ENCODE data around the gene RPRD2.

RPRD2 gene

DNA sequence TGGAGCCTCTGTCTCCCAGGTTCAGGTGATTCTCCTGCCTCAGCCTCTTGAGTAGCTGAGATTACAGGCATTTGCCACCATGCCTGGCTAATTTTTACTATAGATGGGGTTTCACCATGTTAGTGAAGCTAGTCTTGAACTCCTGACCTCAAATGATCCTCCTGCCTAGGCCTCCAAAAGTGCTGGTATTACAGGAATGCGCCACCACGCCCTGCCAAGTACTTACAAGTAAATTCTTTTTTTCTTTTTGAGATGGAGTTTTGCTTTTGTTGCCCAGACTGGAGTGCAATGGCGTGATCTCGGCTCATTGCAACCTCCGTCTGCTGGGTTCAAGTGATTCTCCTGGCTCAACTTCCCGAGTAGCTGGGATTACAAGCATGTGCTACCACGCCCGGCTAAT is 42.5 kb downstream of the RPRD2 start:
- CTCF ChIA-PET, result no interaction called here
- no peak overlapping the region for H3K4me3 ChIP-seq (ENCODE audit: control insufficient read depth in 1 of 7, extremely low read depth in 1 of 7, insufficient read depth in 4 of 7, low read depth in 2 of 7, low read length in 6 of 7)
- H3K36me3 ChIP-seq (ENCODE audit: control insufficient read depth in 4 of 4, insufficient read depth in 4 of 4, low read length in 3 of 4), result no peaks in the 10 kb centered on the region
- H3K27ac ChIP-seq (ENCODE audit: insufficient read depth in 1 of 2, low read depth in 1 of 2, low read length in 2 of 2, poor library complexity in 1 of 2, severe bottlenecking in 2 of 2), result no peak overlapping the region
- no peaks in the 10 kb centered on the region for H3K27me3 ChIP-seq (replicated peaks in 2 of 5; ENCODE audit: control insufficient read depth in 4 of 5, insufficient read depth in 5 of 5, low read length in 4 of 5)
- H3K9me3 ChIP-seq (ENCODE audit: control extremely low read depth in 1 of 5, control insufficient read depth in 4 of 5, insufficient read depth in 2 of 5, low read depth in 1 of 5, low read length in 4 of 5), result no peaks in the 10 kb centered on the region
- no peak for DNase-seq
- WGBS (ENCODE audit: insufficient coverage), result 100% methylated on average over 2 of the region's 8 CpGs
- no peaks in the 10 kb centered on the region for H3K4me1 ChIP-seq (ENCODE audit: control extremely low read depth in 1 of 4, control insufficient read depth in 4 of 4, insufficient read depth in 4 of 4, low read length in 3 of 4)
- POLR2A ChIA-PET, result no interaction called here

DNA sequence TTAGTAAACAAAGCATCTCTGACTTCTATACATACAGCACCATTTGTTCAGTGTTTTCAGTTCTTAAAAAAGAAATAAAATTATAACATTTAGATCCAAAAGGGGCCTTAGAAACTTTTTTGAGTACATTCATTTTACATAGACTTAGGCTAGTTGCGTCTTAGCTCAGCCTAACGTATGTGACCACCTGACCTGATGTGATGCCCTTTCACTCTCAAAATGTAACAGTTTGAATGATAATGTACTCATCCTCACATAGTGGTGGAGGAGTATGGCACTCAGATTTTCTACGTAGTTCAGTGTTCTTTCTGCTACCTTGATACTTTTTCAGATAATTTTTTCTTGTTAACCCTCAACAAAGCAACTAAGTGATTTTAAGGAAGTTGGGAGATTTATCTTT is 43.4 kb downstream of the RPRD2 start:
- Histone ChIP-seq H3K27me3 (replicated peaks in 2 of 5; ENCODE audit: control insufficient read depth in 4 of 5, insufficient read depth in 5 of 5, low read length in 4 of 5) (no peaks in the 10 kb centered on the region), H3K27ac (ENCODE audit: insufficient read depth in 1 of 2, low read depth in 1 of 2, low read length in 2 of 2, poor library complexity in 1 of 2, severe bottlenecking in 2 of 2) (no peak overlapping the region), H3K9me3 (ENCODE audit: control extremely low read depth in 1 of 5, control insufficient read depth in 4 of 5, insufficient read depth in 2 of 5, low read depth in 1 of 5, low read length in 4 of 5) (no peaks in the 10 kb centered on the region), H3K4me3 (ENCODE audit: control insufficient read depth in 1 of 7, extremely low read depth in 1 of 7, insufficient read depth in 4 of 7, low read depth in 2 of 7, low read length in 6 of 7) (no peak overlapping the region), H3K4me1 (ENCODE audit: control extremely low read depth in 1 of 4, control insufficient read depth in 4 of 4, insufficient read depth in 4 of 4, low read length in 3 of 4) (no peaks in the 10 kb centered on the region), H3K36me3 (ENCODE audit: control insufficient read depth in 4 of 4, insufficient read depth in 4 of 4, low read length in 3 of 4) (no peaks in the 10 kb centered on the region)
- POLR2A ChIA-PET, result no interaction called here
- no CpG with 5 or more reads among the region's 3 CpGs for WGBS (ENCODE audit: insufficient coverage)
- CTCF ChIA-PET, result no interaction called here
- DNase-seq, result no peak

DNA sequence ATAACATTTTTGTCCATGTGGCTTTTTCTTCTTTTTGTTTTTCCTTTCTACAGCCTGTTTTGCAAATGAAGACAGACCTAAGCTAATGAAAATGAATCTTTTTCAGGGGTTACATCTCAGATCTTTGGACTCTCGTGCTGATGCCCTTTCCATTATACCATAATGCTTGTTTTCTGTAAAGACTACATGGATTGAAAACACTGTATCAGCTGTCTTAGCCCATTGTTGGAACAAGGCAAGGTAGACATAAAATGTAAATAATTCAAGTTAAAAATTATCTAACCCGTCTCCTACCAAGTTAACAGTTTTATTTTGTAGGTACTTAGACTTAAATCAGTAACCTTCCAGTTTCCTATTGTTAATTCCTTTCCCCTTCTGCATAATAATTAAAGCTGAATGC is 44.9 kb downstream of the RPRD2 start:
- no peak for DNase-seq
- ChIA-PET POLR2A (interaction anchor here (0.6 kb wide), 1 partner anchor 75 kb away, joined by 3 read pairs; no protein-coding TSS in a partner anchor), CTCF (interaction anchor here (0.6 kb wide), 1 partner anchor 37 kb away, joined by 3 read pairs; no protein-coding TSS in a partner anchor)
- Histone ChIP-seq H3K4me1 (ENCODE audit: control extremely low read depth in 1 of 4, control insufficient read depth in 4 of 4, insufficient read depth in 4 of 4, low read length in 3 of 4) (no peaks in the 10 kb centered on the region), H3K36me3 (ENCODE audit: control insufficient read depth in 4 of 4, insufficient read depth in 4 of 4, low read length in 3 of 4) (no peaks in the 10 kb centered on the region), H3K27ac (ENCODE audit: insufficient read depth in 1 of 2, low read depth in 1 of 2, low read length in 2 of 2, poor library complexity in 1 of 2, severe bottlenecking in 2 of 2) (no peak overlapping the region), H3K4me3 (ENCODE audit: control insufficient read depth in 1 of 7, extremely low read depth in 1 of 7, insufficient read depth in 4 of 7, low read depth in 2 of 7, low read length in 6 of 7) (no peak overlapping the region), H3K27me3 (replicated peaks in 2 of 5; ENCODE audit: control insufficient read depth in 4 of 5, insufficient read depth in 5 of 5, low read length in 4 of 5) (no peaks in the 10 kb centered on the region), H3K9me3 (ENCODE audit: control extremely low read depth in 1 of 5, control insufficient read depth in 4 of 5, insufficient read depth in 2 of 5, low read depth in 1 of 5, low read length in 4 of 5) (no peaks in the 10 kb centered on the region)
- no CpG with 5 or more reads among the region's 2 CpGs for WGBS (ENCODE audit: insufficient coverage)

DNA sequence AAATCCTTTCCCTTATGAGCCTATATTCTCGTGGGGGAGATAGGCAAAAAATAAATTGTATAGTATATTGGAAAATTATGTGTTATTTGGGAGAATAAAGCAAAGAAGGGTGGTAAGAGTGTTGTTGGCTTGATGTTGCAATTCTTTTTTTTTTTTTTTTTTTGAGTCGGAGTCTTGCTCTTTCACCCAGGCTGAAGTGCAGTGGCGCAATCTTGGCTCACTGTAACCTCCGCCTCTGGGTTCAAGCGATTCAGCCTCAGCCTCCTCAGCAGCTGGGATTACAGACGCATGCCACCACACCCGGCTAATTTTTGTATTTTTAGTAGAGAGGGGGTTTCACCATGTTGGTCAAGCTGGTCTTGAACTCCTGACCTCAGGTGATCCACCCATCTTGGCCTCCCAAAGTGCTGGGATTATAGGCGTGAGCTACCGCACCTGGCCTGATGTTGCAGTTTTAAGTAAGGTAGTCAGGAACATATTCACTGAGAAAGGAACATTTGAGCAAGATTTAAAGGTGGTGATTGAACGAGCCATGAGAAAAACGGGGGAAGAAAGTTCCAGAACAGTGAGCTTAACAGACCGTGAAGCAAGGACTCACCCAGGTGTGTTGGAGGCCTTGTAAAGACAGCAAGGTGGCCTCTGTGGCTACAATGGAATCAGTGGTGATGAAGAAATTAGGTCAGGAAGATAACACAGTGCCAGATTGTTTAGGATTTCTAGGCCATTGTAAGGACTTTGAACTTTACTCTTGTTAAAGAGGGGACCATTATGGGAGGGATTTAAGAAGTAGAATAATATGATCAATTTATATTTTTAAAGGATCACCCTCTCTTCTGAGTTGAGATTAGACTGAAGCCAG is 45.8 kb downstream of the RPRD2 start:
- POLR2A ChIA-PET, result interaction anchor here (0.7 kb wide), 1 partner anchor 30 kb away, joined by 3 read pairs; no protein-coding TSS in a partner anchor
- H3K4me1 ChIP-seq (ENCODE audit: control extremely low read depth in 1 of 4, control insufficient read depth in 4 of 4, insufficient read depth in 4 of 4, low read length in 3 of 4), result no peaks in the 10 kb centered on the region
- H3K27ac ChIP-seq (ENCODE audit: insufficient read depth in 1 of 2, low read depth in 1 of 2, low read length in 2 of 2, poor library complexity in 1 of 2, severe bottlenecking in 2 of 2), result no peak overlapping the region
- CTCF ChIA-PET, result interaction anchor here (0.6 kb wide), 1 partner anchor 538 kb away, joined by 3 read pairs; no protein-coding TSS in a partner anchor
- no peaks in the 10 kb centered on the region for H3K36me3 ChIP-seq (ENCODE audit: control insufficient read depth in 4 of 4, insufficient read depth in 4 of 4, low read length in 3 of 4)
- 97% methylated on average over 9 of the region's 12 CpGs for WGBS (ENCODE audit: insufficient coverage)
- no peak overlapping the region for H3K4me3 ChIP-seq (ENCODE audit: control insufficient read depth in 1 of 7, extremely low read depth in 1 of 7, insufficient read depth in 4 of 7, low read depth in 2 of 7, low read length in 6 of 7)
- H3K27me3 ChIP-seq (replicated peaks in 2 of 5; ENCODE audit: control insufficient read depth in 4 of 5, insufficient read depth in 5 of 5, low read length in 4 of 5), result no peaks in the 10 kb centered on the region
- DNase-seq, result no peak
- H3K9me3 ChIP-seq (ENCODE audit: control extremely low read depth in 1 of 5, control insufficient read depth in 4 of 5, insufficient read depth in 2 of 5, low read depth in 1 of 5, low read length in 4 of 5), result no peaks in the 10 kb centered on the region

DNA sequence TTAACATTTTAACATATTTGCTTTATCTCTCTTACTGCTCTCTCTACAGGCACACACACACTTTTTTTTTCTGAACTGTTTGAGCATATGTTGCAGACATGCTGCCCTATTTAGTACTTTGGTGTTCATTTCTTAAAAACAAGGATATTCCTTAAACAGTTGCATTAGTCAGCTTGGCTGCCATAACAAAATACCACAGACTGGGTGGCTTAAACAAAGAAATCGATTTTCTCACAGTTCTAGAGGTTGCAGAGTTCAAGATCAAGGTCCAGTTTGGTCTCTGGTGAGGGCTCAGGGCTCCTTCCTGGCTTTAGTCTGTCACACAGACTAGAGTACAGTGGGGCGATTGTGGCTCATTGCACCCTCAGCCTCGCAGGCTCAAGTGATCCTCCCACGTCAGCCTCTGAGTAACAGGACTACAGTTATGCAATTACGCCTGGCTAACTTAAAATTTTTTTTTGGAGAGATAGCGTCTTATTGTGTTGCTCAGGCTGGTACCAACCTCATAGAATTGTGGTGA is 46.7 kb downstream of the RPRD2 start:
- Histone ChIP-seq H3K9me3 (ENCODE audit: control extremely low read depth in 1 of 5, control insufficient read depth in 4 of 5, insufficient read depth in 2 of 5, low read depth in 1 of 5, low read length in 4 of 5) (no peaks in the 10 kb centered on the region), H3K4me3 (ENCODE audit: control insufficient read depth in 1 of 7, extremely low read depth in 1 of 7, insufficient read depth in 4 of 7, low read depth in 2 of 7, low read length in 6 of 7) (no peak overlapping the region), H3K27ac (ENCODE audit: insufficient read depth in 1 of 2, low read depth in 1 of 2, low read length in 2 of 2, poor library complexity in 1 of 2, severe bottlenecking in 2 of 2) (no peak overlapping the region), H3K27me3 (replicated peaks in 2 of 5; ENCODE audit: control insufficient read depth in 4 of 5, insufficient read depth in 5 of 5, low read length in 4 of 5) (no peaks in the 10 kb centered on the region), H3K36me3 (ENCODE audit: control insufficient read depth in 4 of 4, insufficient read depth in 4 of 4, low read length in 3 of 4) (no peaks in the 10 kb centered on the region), H3K4me1 (ENCODE audit: control extremely low read depth in 1 of 4, control insufficient read depth in 4 of 4, insufficient read depth in 4 of 4, low read length in 3 of 4) (no peaks in the 10 kb centered on the region)
- 92% methylated on average over 4 of the region's 6 CpGs for WGBS (ENCODE audit: insufficient coverage)
- no peak for DNase-seq
- POLR2A ChIA-PET, result no interaction called here
- CTCF ChIA-PET, result no interaction called here

DNA sequence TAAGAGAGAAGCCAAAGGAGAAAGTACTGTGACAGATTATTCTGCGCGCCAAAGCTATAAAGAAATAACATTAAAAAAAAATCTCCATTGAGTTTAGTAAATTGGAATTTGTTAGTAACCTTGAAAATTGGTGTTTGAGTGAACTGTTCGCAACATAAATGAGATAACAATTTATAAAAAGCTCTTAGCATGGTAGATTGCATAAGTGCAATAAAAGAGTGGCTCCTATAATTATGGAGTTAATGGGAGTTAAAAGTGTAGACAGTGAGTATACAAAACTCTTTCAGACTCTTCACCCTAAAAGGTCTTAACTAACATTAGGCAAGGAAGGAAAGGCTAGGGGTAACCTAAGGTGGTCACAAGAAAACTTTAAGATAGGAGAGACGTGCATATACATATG is 50.6 kb downstream of the RPRD2 start:
- ChIA-PET POLR2A (no interaction called here), CTCF (interaction anchor here (1.2 kb wide), 1 partner anchor 12 kb away, joined by 3 read pairs; no protein-coding TSS in a partner anchor)
- H3K4me1 ChIP-seq (ENCODE audit: control extremely low read depth in 1 of 4, control insufficient read depth in 4 of 4, insufficient read depth in 4 of 4, low read length in 3 of 4), result no peaks in the 10 kb centered on the region
- H3K9me3 ChIP-seq (ENCODE audit: control extremely low read depth in 1 of 5, control insufficient read depth in 4 of 5, insufficient read depth in 2 of 5, low read depth in 1 of 5, low read length in 4 of 5), result no peaks in the 10 kb centered on the region
- H3K27ac ChIP-seq (ENCODE audit: insufficient read depth in 1 of 2, low read depth in 1 of 2, low read length in 2 of 2, poor library complexity in 1 of 2, severe bottlenecking in 2 of 2), result no peak overlapping the region
- WGBS (ENCODE audit: insufficient coverage), result no CpG with 5 or more reads among the region's 4 CpGs
- H3K27me3 ChIP-seq (replicated peaks in 2 of 5; ENCODE audit: control insufficient read depth in 4 of 5, insufficient read depth in 5 of 5, low read length in 4 of 5), result no peaks in the 10 kb centered on the region
- H3K36me3 ChIP-seq (ENCODE audit: control insufficient read depth in 4 of 4, insufficient read depth in 4 of 4, low read length in 3 of 4), result peaks cover 0 to 13% (median 5%) of the 10 kb centered on the region in 4 experiments
- no peak overlapping the region for H3K4me3 ChIP-seq (ENCODE audit: control insufficient read depth in 1 of 7, extremely low read depth in 1 of 7, insufficient read depth in 4 of 7, low read depth in 2 of 7, low read length in 6 of 7)
- no peak for DNase-seq

DNA sequence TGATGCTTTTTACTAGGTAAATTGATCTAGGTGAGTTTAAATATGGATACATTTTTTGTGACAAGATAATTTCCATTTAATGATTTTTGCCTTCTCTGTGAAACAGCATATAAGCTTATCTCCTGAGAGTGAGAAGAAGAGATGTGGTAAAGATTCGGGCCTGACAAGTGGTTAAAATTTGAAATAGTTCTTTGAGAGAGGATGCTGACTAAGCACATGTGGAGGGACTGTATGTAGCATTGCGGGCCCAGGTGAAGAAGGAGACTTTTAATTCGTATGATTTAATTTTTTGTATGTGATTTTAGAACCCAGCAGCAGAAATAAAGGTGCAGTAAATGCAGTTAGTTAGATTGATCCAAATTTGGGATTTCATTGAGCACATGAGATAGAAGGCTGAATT is 51.9 kb downstream of the RPRD2 start:
- H3K9me3 ChIP-seq (ENCODE audit: control extremely low read depth in 1 of 5, control insufficient read depth in 4 of 5, insufficient read depth in 2 of 5, low read depth in 1 of 5, low read length in 4 of 5), result no peaks in the 10 kb centered on the region
- POLR2A ChIA-PET, result no interaction called here
- no peak overlapping the region for H3K27ac ChIP-seq (ENCODE audit: insufficient read depth in 1 of 2, low read depth in 1 of 2, low read length in 2 of 2, poor library complexity in 1 of 2, severe bottlenecking in 2 of 2)
- CTCF ChIA-PET, result interaction anchor here (0.6 to 0.7 kb wide), 2 partner anchors 13 to 24 kb away, joined by 3 to 5 read pairs; no protein-coding TSS in a partner anchor
- H3K4me1 ChIP-seq (ENCODE audit: control extremely low read depth in 1 of 4, control insufficient read depth in 4 of 4, insufficient read depth in 4 of 4, low read length in 3 of 4), result no peaks in the 10 kb centered on the region
- peaks cover 4 to 21% (median 7%) of the 10 kb centered on the region in 4 experiments for H3K36me3 ChIP-seq (ENCODE audit: control insufficient read depth in 4 of 4, insufficient read depth in 4 of 4, low read length in 3 of 4)
- 87% methylated on average over 3 of the region's 3 CpGs for WGBS (ENCODE audit: insufficient coverage)
- H3K4me3 ChIP-seq (ENCODE audit: control insufficient read depth in 1 of 7, extremely low read depth in 1 of 7, insufficient read depth in 4 of 7, low read depth in 2 of 7, low read length in 6 of 7), result no peak overlapping the region
- no peaks in the 10 kb centered on the region for H3K27me3 ChIP-seq (replicated peaks in 2 of 5; ENCODE audit: control insufficient read depth in 4 of 5, insufficient read depth in 5 of 5, low read length in 4 of 5)
- DNase-seq, result no peak

Data from common myeloid progenitor, CD34-positive (primary cell).